Measurements from ENCODE around the gene SAMD14. TPM values are rescaled to one million over a fixed set of nuclear protein-coding genes. Genes with fewer than 3 reads are reported as not detected.

Gene SAMD14
- total RNA-seq, 4 donors from 2014 or later = 0.39 TPM; not detected in 3

- no peak for TF ChIP-seq CTCF (IDR thresholded peaks at IDR 0.05)
- no peak for TF ChIP-seq POLR2A (IDR thresholded peaks at IDR 0.05)
- 0 to 1% methylated on average over 32 of the region's 40 CpGs for WGBS, 2 donors
- intact Hi-C loops (cut with DNase I; ENCODE audit: low total_unique reads) = no loop called here
- DNase-seq (ENCODE audit: low spot score in 2 of 2) = peak; percentile 83 to 98
- peak overlapping the region; percentile 77 for H3K4me3 ChIP-seq (ENCODE audit: low read depth, poor library complexity, severe bottlenecking)
Measured at GRCh38 chr17:50151041-50151936, 21.3 kb upstream of the SAMD14 start.

GRCh38 chr17:50150354-50151040, 20.5 kb upstream of the SAMD14 start, which contains the start of gene PPP1R9B:
PPP1R9B (minus strand) TSS chr17:50150677; CDS start chr17:50150513, 164 bp downstream.
- no peak for DNase-seq (ENCODE audit: low spot score in 2 of 2)
- peak within 1 kb of the TSS; percentile 77 for H3K4me3 ChIP-seq (ENCODE audit: low read depth, poor library complexity, severe bottlenecking)
- no peak for TF ChIP-seq POLR2A (IDR thresholded peaks at IDR 0.05)
- no peak for TF ChIP-seq CTCF (IDR thresholded peaks at IDR 0.05)
- WGBS, 2 donors = 0% methylated on average over 42 to 50 of the region's 69 CpGs
- intact Hi-C loops (cut with DNase I; ENCODE audit: low total_unique reads) = no loop called here

- TF ChIP-seq POLR2A (IDR thresholded peaks at IDR 0.05) (no peak), CTCF (IDR thresholded peaks at IDR 0.05) (no peak)
- 1% methylated on average over 24 to 69 of the region's 123 CpGs for WGBS, 2 donors
- peak overlapping the region; percentile 77 for H3K4me3 ChIP-seq (ENCODE audit: low read depth, poor library complexity, severe bottlenecking)
- no peak for DNase-seq (ENCODE audit: low spot score in 2 of 2)
- intact Hi-C loops (cut with DNase I; ENCODE audit: low total_unique reads) = no loop called here
Measured at GRCh38 chr17:50149417-50150353, 19.7 kb upstream of the SAMD14 start.

GRCh38 chr17:50149091-50149416, 19.1 kb upstream of the SAMD14 start:
- intact Hi-C loops (cut with DNase I; ENCODE audit: low total_unique reads) = no loop called here

More at GRCh38 chr17:50149091-50149416, 19.1 kb upstream of the SAMD14 start:
- WGBS, 2 donors = 0 to 1% methylated on average over 7 to 30 of the region's 30 CpGs
- TF ChIP-seq POLR2A (IDR thresholded peaks at IDR 0.05) (no peak), CTCF (IDR thresholded peaks at IDR 0.05) (no peak)
- peak in 1 of 2 donors; percentile 89 for DNase-seq (ENCODE audit: low spot score in 2 of 2)
- peak overlapping the region; percentile 77 for H3K4me3 ChIP-seq (ENCODE audit: low read depth, poor library complexity, severe bottlenecking)

Data from lower leg skin (tissue), 4 donors.